ENCODE results near the gene ASPDH. TPM values are rescaled to one million over a fixed set of nuclear protein-coding genes. Genes with fewer than 3 reads are reported as not detected.
A peak's percentile ranks its signal among the peaks of the same experiment; 100 is the strongest.

ASPDH gene
- total RNA-seq, 1 donor from 2014 or later = not detected

GRCh38 chr19:50512999-50513745 is 541 bp downstream of the ASPDH start:
- Mint-ChIP-seq H3K36me3 (ENCODE audit: unreplicated experiment) (no peaks in the 10 kb centered on the region), H3K9me3 (ENCODE audit: unreplicated experiment) (no peaks in the 10 kb centered on the region), H3K4me1 (ENCODE audit: unreplicated experiment) (peaks cover 21% of the 10 kb centered on the region), H3K27ac (ENCODE audit: unreplicated experiment) (no peak overlapping the region), H3K27me3 (ENCODE audit: unreplicated experiment) (no peaks in the 10 kb centered on the region), H3K4me3 (ENCODE audit: unreplicated experiment) (peak overlapping the region; percentile 45)
- DNase-seq (ENCODE audit: extremely low spot score, unreplicated experiment) = no peak
- no peak for TF ChIP-seq CTCF (IDR thresholded peaks at IDR 0.05)

- Mint-ChIP-seq H3K27me3 (ENCODE audit: unreplicated experiment) (no peaks in the 10 kb centered on the region), H3K4me3 (ENCODE audit: unreplicated experiment) (peak overlapping the region; percentile 14), H3K27ac (ENCODE audit: unreplicated experiment) (no peak overlapping the region), H3K9me3 (ENCODE audit: unreplicated experiment) (no peaks in the 10 kb centered on the region), H3K36me3 (ENCODE audit: unreplicated experiment) (no peaks in the 10 kb centered on the region), H3K4me1 (ENCODE audit: unreplicated experiment) (peaks cover 21% of the 10 kb centered on the region)
- TF ChIP-seq CTCF (IDR thresholded peaks at IDR 0.05) = no peak
- DNase-seq (ENCODE audit: extremely low spot score, unreplicated experiment) = no peak
Measured at GRCh38 chr19:50512112-50512998, 1.4 kb downstream of the ASPDH start.

GRCh38 chr19:50511069-50511822 is 2.5 kb downstream of the ASPDH start, which contains the start of gene JOSD2:
Gene JOSD2 (minus strand): TSS chr19:50511191. CDS start chr19:50510431, 760 bp downstream.
- no peak for TF ChIP-seq CTCF (IDR thresholded peaks at IDR 0.05)
- H3K4me1 Mint-ChIP-seq (ENCODE audit: unreplicated experiment) = peaks cover 21% of the 10 kb centered on the region
- H3K36me3 Mint-ChIP-seq (ENCODE audit: unreplicated experiment) = no peaks in the 10 kb centered on the region
- H3K27ac Mint-ChIP-seq (ENCODE audit: unreplicated experiment) = peak within 1 kb of the TSS; percentile 99
- DNase-seq (ENCODE audit: extremely low spot score, unreplicated experiment) = peak; percentile 99
- no peaks in the 10 kb centered on the region for H3K27me3 Mint-ChIP-seq (ENCODE audit: unreplicated experiment)
- H3K4me3 Mint-ChIP-seq (ENCODE audit: unreplicated experiment) = peak within 1 kb of the TSS; percentile 97
- H3K9me3 Mint-ChIP-seq (ENCODE audit: unreplicated experiment) = no peaks in the 10 kb centered on the region

GRCh38 chr19:50510700-50511068 is 3.0 kb downstream of the ASPDH start:
- peak overlapping the region; percentile 97 for H3K4me3 Mint-ChIP-seq (ENCODE audit: unreplicated experiment)
- TF ChIP-seq CTCF (IDR thresholded peaks at IDR 0.05) = no peak
- peaks cover under 1% of the 10 kb centered on the region for H3K36me3 Mint-ChIP-seq (ENCODE audit: unreplicated experiment)
- no peaks in the 10 kb centered on the region for H3K27me3 Mint-ChIP-seq (ENCODE audit: unreplicated experiment)
- H3K27ac Mint-ChIP-seq (ENCODE audit: unreplicated experiment) = peak overlapping the region; percentile 99
- no peaks in the 10 kb centered on the region for H3K9me3 Mint-ChIP-seq (ENCODE audit: unreplicated experiment)
- peaks cover 21% of the 10 kb centered on the region for H3K4me1 Mint-ChIP-seq (ENCODE audit: unreplicated experiment)
- no peak for DNase-seq (ENCODE audit: extremely low spot score, unreplicated experiment)

All from osteocyte (in vitro differentiated cells).